Measurements from ENCODE around the gene CACNA1S.

CACNA1S gene

DNA sequence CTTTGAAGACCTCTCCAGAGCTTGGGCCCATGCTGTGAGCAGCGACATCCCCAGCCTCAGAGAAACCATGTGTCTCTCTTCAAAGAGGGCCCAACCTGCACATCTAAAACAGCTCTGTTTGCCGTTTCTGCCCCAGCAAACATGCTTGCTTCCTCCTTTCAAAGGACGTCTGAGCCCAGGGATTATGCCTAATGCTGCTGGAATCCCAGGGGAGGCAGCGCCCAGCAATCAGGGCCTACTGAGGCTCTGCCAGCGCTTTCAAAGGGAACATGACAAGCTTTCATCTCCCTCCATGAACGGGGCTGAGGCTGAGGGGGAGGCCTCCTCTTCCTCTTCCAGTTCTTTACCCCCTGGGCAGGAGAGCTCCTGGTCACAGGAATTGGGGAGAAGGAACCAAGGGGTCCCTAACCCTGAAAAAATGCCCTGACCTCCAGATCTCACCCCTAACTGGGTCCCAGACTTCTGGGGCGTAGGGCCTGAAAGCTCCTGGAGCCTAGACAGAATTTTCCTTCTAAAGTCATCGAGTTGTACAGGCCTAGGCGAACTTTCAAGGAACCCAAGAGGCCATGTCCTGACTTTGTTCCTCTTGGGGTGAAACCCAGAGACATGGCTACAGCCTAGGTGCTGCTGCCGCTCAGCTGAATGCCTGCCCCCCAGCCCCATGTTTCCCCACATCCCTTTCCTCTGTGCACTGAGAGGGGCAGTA is 28.2 kb upstream of the CACNA1S start:
- peak; percentile 28 for DNase-seq

DNA sequence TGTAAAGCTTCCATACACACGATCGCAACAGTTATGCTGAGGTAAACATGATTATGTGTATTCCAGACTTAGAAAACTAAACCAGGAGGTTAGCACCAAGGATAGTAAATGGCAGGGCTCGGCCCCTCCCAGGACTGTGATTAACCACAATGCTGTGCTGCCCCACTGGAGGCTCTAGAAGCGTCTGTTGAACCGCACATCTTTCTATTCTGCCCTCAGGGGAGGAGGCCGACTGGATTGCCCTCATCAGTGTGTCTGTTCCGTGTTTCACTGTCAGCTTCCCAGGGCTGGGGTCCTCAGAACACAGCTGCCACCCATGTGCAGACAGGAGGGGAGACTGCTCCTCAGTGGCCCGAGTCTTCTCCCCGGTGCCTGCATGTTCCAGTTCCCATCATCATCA is 27.5 kb upstream of the CACNA1S start:
- DNase-seq = no peak

GRCh38 chr1:201139306-201139705 is 27.1 kb upstream of the CACNA1S start:
- DNase-seq = no peak

- DNase-seq = no peak
Observed at GRCh38 chr1:201138311-201138840, 26.1 kb upstream of the CACNA1S start.

DNA sequence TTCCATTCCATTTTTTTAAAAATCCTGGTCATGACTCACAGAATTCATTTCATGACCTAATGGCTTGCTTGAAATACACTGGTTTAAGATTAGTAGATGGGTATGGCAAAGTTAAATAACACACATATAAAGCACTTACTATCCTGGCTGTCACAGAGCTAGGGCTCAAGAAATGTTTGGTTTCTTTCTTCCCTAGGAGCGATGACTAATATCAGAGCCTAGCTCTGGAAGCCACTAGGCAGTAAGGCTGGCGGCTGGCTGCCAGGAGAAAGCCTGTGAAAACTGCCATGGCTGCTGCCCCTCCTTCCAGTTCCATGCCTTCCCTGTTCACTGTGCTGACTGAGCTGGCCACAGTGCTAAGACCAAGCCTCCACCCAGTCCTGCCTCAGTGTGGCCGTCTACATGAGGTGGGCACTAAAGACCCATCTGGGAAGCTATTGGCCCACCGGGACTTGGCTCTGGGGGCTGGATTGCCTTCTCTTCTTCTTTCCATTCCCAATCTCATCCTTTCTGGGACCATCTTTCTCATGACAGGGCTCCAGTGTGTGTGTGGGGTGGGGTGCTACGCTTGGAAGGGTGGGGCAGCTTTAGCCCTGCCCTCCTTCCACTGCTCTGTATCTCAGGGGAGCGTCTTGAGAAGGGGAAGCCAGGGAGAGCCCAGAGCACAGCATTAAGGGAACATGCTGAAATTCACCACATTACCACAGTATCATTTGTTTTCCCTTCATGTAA is 25.5 kb upstream of the CACNA1S start:
- no peak for DNase-seq

DNA sequence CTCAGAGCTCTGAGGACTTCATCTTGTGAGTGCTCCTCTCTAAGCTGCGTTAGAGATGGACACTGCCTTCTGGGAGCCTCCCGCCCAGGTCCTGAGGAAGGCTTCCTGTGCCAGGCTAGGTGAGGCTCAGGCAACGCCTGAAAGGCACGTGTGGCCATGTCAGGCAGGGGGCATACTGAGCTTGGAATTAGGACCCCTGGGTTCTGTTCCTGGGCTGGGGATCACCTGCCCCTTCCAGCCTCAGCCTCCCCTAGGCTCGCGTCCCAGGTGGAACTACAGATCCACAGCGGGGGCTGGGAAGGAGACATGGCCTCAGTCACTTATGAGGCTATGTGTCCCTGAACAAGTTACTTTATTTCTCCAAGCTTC is 24.8 kb upstream of the CACNA1S start:
- no peak for DNase-seq

GRCh38 chr1:201136355-201137023 is 24.3 kb upstream of the CACNA1S start:
- DNase-seq = no peak

GRCh38 chr1:201134405-201134804 is 22.2 kb upstream of the CACNA1S start:
- DNase-seq = no peak

GRCh38 chr1:201131398-201131797 is 19.2 kb upstream of the CACNA1S start:
- no peak for DNase-seq

GRCh38 chr1:201128962-201129361 is 16.7 kb upstream of the CACNA1S start:
- no peak for DNase-seq

DNA sequence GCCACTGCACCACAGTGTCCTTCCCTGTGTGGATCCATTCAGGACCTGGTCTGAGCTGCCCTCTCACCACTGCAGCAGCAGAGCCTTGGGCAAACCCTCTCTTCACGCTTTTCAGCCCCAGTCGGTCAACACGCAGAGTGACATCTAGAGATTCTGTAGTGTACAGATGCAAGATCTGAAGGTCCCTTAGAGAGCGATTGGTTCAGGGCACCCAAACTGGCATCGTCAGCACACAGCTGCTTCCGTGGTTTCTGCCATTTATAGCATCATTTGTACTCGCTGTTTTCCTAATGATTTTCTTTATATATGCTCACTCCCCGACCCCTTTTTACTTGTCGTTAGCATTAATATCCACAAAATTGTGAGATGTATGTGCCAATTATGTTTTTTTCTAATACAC is 16.2 kb upstream of the CACNA1S start:
- DNase-seq = no peak

- DNase-seq = no peak
Observed at GRCh38 chr1:201127755-201128455, 15.7 kb upstream of the CACNA1S start.

DNA sequence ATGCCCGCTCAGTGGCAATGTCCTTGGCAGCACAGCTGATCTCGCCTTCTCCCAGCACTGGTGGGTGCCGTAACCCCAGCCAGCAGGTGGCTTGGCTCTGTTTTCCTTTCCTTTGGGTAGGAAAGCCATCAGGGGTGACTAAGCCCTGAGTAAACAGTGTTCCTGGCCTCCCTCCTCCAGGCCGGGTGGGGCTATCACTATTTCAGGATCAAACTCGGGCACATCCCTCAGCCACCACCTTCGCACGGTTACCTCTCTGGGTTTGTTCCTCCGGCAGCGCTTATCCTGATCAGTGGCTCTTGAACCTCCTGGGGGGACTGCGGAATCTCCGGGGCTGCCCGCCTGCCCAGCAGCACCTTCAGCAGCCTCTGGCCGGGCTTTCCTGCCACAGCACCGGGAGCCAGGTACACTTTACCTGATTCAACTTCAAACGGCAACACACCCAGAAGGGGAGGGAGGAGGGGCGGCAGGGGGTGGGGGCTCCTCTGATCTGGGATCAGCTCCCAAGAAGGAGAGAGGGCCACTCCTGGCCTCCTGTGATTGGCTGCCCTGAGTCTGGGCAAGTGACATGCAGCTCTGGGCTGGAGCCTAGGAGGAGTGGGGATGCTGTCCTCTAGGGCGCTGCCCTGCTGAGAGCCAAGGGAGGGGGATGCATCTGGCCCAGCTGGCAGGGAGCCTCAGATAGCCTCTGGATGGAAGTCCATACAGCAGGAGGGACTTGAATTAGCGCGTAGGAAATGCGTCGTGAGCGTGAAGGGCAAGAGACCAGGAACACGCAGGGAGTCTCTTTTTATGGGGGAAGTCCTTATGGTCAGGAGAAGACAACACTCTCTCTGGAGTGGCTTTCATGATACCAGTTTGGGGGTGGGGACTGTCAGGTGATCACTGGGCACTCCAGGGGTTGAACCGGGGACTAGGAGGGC is 14.9 kb upstream of the CACNA1S start, which contains the start of gene ASCL5:
TSS of gene ASCL5 (minus strand) at position 353 of the 923 bp plus-strand sequence. CDS start 11,812 bp downstream, outside the sequence.
- DNase-seq = no peak

- no peak for DNase-seq
Observed at GRCh38 chr1:201126463-201126831, 14.2 kb upstream of the CACNA1S start.

DNA sequence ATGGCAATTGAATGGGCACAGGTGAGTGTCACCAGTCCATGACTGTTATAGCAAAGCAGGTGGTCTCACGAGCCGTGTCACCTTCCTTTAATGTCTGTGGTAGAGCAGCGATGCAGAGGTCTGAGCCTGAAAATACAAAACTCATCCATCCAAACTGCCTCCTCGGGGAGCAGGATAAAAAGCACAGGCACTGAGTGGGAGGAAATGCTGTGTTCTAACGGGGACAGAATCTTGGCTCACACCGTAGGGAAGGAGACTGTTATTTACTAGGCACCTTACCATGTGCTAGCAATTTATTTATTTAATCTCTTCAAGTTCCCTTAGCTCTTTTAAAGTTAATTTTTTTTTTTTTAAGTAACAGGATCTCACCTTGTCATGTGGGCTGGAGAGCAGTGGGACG is 13.6 kb upstream of the CACNA1S start:
- DNase-seq = no peak

GRCh38 chr1:201125019-201125418 is 12.8 kb upstream of the CACNA1S start:
- DNase-seq = no peak

- DNase-seq = no peak
Observed at GRCh38 chr1:201123866-201124265, 11.6 kb upstream of the CACNA1S start.

- DNase-seq = no peak
Observed at GRCh38 chr1:201122321-201122957, 10.2 kb upstream of the CACNA1S start.

DNA sequence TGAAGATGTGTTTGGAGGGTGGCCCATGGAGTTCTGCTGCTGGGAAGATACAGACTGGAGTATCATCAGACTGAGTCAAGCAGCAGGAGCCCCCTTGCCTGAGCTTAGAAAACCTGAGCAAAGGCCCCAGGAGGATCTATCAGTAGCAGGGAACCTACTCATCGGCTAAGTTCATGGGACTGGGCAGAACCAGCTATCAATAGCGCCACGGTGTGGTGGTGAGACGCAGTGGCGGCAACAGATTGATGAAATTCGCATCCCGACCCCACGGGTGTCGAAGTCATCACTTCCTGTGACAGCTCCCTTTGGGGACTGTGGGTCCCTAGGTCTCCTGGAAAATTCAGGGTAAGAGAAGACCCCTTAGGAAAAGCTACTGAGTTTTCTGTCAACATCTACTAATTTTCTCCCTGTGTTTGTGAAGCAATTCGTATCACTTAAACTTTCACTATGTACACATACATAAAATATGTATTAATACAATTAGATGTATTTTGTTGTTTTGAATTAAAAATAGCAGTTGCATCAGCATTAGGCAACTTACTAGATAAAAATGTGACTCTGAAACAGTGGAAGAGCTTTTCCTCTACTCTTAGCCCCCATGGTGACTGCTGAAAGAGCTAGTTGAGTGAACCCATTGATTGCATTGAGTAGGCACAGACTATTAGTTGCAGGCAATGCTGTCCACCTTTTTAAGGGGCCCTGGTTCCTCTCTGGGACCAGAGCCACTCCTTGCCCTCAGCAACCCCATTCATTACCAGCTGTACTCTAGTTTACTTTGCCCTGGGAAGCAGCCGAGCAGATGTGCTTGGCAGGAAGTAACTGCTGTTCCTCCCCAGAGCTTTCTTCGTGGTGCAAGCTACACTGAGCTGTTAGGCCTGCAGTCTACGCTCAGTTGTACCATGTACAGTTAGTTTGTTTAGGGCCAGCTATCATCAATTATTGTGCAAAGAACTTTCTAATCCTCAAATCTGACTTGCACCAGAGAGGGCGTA is 7.3 kb upstream of the CACNA1S start:
- DNase-seq = no peak

- no peak for DNase-seq
Observed at GRCh38 chr1:201116091-201116490, 3.9 kb upstream of the CACNA1S start.

Data from NCI-H2107 (cell line).